ENCODE data around the gene AQP6.

GRCh38 chr12:50006754-50007442, 34.2 kb downstream of the AQP6 start:
- TF ChIP-seq CTCF (IDR thresholded peaks at IDR 0.05), result no peak
- TF ChIP-seq POLR2A (IDR thresholded peaks at IDR 0.05), result no peak
